ENCODE measurements around the gene CNTNAP2.

CNTNAP2 gene

GRCh38 chr7:147824671-147825070 is 1708.1 kb downstream of the CNTNAP2 start:
- Histone ChIP-seq H3K36me3 (no peaks in the 10 kb centered on the region), H3K9me3 (no peaks in the 10 kb centered on the region), H3K4me3 (ENCODE audit: low read depth, low read length) (no peak overlapping the region), H3K27me3 (no peaks in the 10 kb centered on the region), H3K4me1 (no peaks in the 10 kb centered on the region)
- TF ChIP-seq, protein P1, sequence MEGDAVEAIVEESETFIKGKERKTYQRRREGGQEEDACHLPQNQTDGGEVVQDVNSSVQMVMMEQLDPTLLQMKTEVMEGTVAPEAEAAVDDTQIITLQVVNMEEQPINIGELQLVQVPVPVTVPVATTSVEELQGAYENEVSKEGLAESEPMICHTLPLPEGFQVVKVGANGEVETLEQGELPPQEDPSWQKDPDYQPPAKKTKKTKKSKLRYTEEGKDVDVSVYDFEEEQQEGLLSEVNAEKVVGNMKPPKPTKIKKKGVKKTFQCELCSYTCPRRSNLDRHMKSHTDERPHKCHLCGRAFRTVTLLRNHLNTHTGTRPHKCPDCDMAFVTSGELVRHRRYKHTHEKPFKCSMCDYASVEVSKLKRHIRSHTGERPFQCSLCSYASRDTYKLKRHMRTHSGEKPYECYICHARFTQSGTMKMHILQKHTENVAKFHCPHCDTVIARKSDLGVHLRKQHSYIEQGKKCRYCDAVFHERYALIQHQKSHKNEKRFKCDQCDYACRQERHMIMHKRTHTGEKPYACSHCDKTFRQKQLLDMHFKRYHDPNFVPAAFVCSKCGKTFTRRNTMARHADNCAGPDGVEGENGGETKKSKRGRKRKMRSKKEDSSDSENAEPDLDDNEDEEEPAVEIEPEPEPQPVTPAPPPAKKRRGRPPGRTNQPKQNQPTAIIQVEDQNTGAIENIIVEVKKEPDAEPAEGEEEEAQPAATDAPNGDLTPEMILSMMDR (IDR thresholded peaks at IDR 0.05; ENCODE audit: low read depth, low read length): no peak
- DNase-seq: no peak

- no peaks in the 10 kb centered on the region for H3K27me3 ChIP-seq
- DNase-seq: no peak
Observed at GRCh38 chr7:147829016-147829415, 1712.4 kb downstream of the CNTNAP2 start.

DNA sequence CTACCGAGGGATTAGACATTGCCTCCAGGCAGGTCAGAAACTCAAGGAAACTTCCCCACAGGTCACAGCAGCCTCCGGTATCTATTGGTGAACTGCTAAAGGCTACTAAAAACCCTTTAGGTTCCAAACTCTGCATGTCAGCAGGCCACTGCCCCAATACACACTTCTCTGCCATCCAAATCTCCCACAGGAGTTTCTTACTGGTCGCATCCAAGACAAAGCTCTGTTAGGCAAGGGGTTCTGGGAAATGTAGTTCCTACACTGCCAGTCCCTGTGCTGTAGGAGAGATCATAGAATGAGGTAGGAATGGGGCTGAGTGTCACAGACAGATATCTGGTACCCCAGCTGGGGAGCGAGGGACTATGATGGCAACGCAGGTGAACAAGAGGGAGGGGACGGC is 1717.0 kb downstream of the CNTNAP2 start:
- H3K27me3 ChIP-seq: no peaks in the 10 kb centered on the region
- TF ChIP-seq, protein P1 (IDR thresholded peaks at IDR 0.05; ENCODE audit: low read depth, low read length): no peak
- no peaks in the 10 kb centered on the region for H3K9me3 ChIP-seq
- H3K36me3 ChIP-seq: no peaks in the 10 kb centered on the region
- DNase-seq: no peak
- no peaks in the 10 kb centered on the region for H3K4me1 ChIP-seq
- H3K4me3 ChIP-seq (ENCODE audit: low read depth, low read length): no peak overlapping the region

More at GRCh38 chr7:147829016-147829415, 1712.4 kb downstream of the CNTNAP2 start:
- TF ChIP-seq, protein P1 (IDR thresholded peaks at IDR 0.05; ENCODE audit: low read depth, low read length): no peak
- no peaks in the 10 kb centered on the region for H3K9me3 ChIP-seq
- no peak overlapping the region for H3K4me3 ChIP-seq (ENCODE audit: low read depth, low read length)
- no peaks in the 10 kb centered on the region for H3K36me3 ChIP-seq
- H3K4me1 ChIP-seq: no peaks in the 10 kb centered on the region

DNA sequence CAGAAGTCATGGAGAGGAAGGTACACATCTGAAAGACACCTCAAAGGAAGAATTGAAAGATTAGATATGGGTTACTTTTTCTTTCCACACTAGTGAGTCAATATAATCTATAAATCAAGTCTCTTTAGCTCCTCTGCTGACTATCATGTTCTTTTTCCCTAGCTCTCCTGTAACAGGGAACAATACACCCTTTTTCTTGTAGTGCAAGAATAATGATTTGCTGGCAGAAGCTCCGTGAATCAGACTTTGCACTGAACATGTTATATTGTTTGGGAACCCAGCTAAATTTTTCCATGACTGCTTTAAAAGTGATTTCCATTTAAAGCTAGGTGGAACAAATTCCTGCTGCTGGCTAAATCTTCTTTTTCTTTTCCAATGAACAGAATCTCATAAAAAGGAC is 1717.4 kb downstream of the CNTNAP2 start:
- no peaks in the 10 kb centered on the region for H3K4me1 ChIP-seq
- no peak overlapping the region for H3K4me3 ChIP-seq (ENCODE audit: low read depth, low read length)
- no peaks in the 10 kb centered on the region for H3K9me3 ChIP-seq
- H3K27me3 ChIP-seq: no peaks in the 10 kb centered on the region
- H3K36me3 ChIP-seq: no peaks in the 10 kb centered on the region
- DNase-seq: no peak
- TF ChIP-seq, protein P1 (IDR thresholded peaks at IDR 0.05; ENCODE audit: low read depth, low read length): no peak

- TF ChIP-seq, protein P1 (IDR thresholded peaks at IDR 0.05; ENCODE audit: low read depth, low read length): no peak
- Histone ChIP-seq H3K4me3 (ENCODE audit: low read depth, low read length) (no peak overlapping the region), H3K36me3 (no peaks in the 10 kb centered on the region), H3K27me3 (no peaks in the 10 kb centered on the region), H3K4me1 (no peaks in the 10 kb centered on the region), H3K9me3 (no peaks in the 10 kb centered on the region)
- DNase-seq: no peak
Observed at GRCh38 chr7:147852833-147853232, 1736.2 kb downstream of the CNTNAP2 start.

- no peaks in the 10 kb centered on the region for H3K36me3 ChIP-seq
- H3K4me3 ChIP-seq (ENCODE audit: low read depth, low read length): no peak overlapping the region
- DNase-seq: no peak
- no peaks in the 10 kb centered on the region for H3K9me3 ChIP-seq
- no peaks in the 10 kb centered on the region for H3K4me1 ChIP-seq
- TF ChIP-seq, protein P1 (IDR thresholded peaks at IDR 0.05; ENCODE audit: low read depth, low read length): no peak
- H3K27me3 ChIP-seq: no peaks in the 10 kb centered on the region
Observed at GRCh38 chr7:147857152-147858140, 1740.8 kb downstream of the CNTNAP2 start.
